Stomach (tissue), 9 donors: Measurements from ENCODE around the gene WASF2. TPM values are rescaled to one million over a fixed set of nuclear protein-coding genes. Genes with fewer than 3 reads are reported as not detected.

ENCODE experiments used
- DNase-seq, 2 donors: peaks; one replicate each; pipeline versions ENCODE4 v3.0.0 to v3.0.0-alpha.2; 2013 to 2019
- H3K27ac ChIP-seq, 5 donors: fragments of 200-600 bp in 4 of 5; sonication (generic) in 4 of 5; one replicate each; pipeline ENCODE4 v1.5.1; 2013 to 2019; ENCODE audit warnings: mild to moderate bottlenecking in 1 of 5, moderate library complexity in 1 of 5
- H3K27me3 ChIP-seq, 3 donors: fragments of 200-600 bp; sonication (generic); one replicate each; pipeline ENCODE4 v1.5.1; 2017 to 2019; ENCODE audit warnings: mixed run types in 1 of 3
- H3K36me3 ChIP-seq, 4 donors: fragments of 200-600 bp; sonication (generic); 1 replicate in 3 of 4; 2 replicates in 1 of 4; pipeline ENCODE4 v1.5.1; 2016 to 2019
- H3K4me1 ChIP-seq, 4 donors: fragments of 200-600 bp; sonication (generic); one replicate each; pipeline ENCODE4 v1.5.1; 2016 to 2019
- H3K4me3 ChIP-seq, 4 donors: fragments of 200-600 bp; sonication (generic) in 3 of 4; one replicate each; pipeline ENCODE4 v1.5.1; 2016 to 2019; ENCODE audit warnings: mild to moderate bottlenecking in 1 of 4
- H3K9me3 ChIP-seq, 4 donors: fragments of 200-600 bp; sonication (generic); one replicate each; pipeline ENCODE4 v1.5.1; 2016 to 2019
- CTCF ChIP-seq, 7 experiments: fragments of 450-650 bp in 4 of 7; fragments of 200-600 bp in 3 of 7; sonication (generic) in 3 of 7; IDR thresholded peaks; one replicate each; pipeline ENCODE4 v1.5.1; 2016 to 2019; ENCODE audit warnings: antibody characterized with exemption in 7 of 7, control low read depth in 2 of 7, mild to moderate bottlenecking in 1 of 7
- EP300 ChIP-seq: sonication (generic); formaldehyde crosslinking; IDR thresholded peaks from one replicate; pipeline ENCODE4 v1.6.1; 2017; ENCODE audit warnings: antibody characterized with exemption
- POLR2A ChIP-seq, 4 donors: fragments of 450-650 bp; IDR thresholded peaks; one replicate each; pipeline ENCODE4 v1.6.1; 2016; ENCODE audit warnings: antibody characterized with exemption in 4 of 4, control low read depth in 2 of 4, mild to moderate bottlenecking in 1 of 4, moderate library complexity in 1 of 4
- POLR2AphosphoS5 ChIP-seq, 3 donors: sonication (generic); formaldehyde crosslinking; IDR thresholded peaks; one replicate each; pipeline ENCODE4 v1.6.1; 2016; ENCODE audit warnings: antibody characterized with exemption in 3 of 3
- WGBS, 5 donors: extraction: QIAGEN DNeasy Blood & Tissue Kit in 3 of 5; methylation state at CpG; one replicate each; pipeline versions ENCODE4 v1.1.5 to v1.1.7; 2013 to 2018; 5-methylcytosine and 5-hydroxymethylcytosine counted together
- intact Hi-C: fragments of 100-400 bp; cut with DNase I; formaldehyde crosslinking; loops from one replicate; pipeline ENCODE4 v1.15.1; 2023; ENCODE audit warnings: low total_unique reads
- polyA plus RNA-seq, 3 donors: library from polyadenylated mRNA; stranded (reverse); fragments of 200-250 nt; gene quantifications; one replicate each; pipeline ENCODE4 v1.2.3, GENCODE V29; 2013
- total RNA-seq, 5 donors: library from RNA; depleted of rRNA; stranded (reverse); fragments of >200 nt; gene quantifications; one replicate each; pipeline versions ENCODE4 v1.1.0 to v1.2.3, GENCODE V29; 2014 to 2016
- donor health status: healthy with polysubstance abuse.
- donor health status: Bipolar disorder and iron deficiency.
- donor health status: healthy.

Gene WASF2
- total and polyA plus RNA-seq, 8 donors, result 24.7 to 82.1 (median 54.7) TPM

GRCh38 chr1:27513958-27514357 lies 24.0 kb upstream of the WASF2 start:
- H3K4me3 ChIP-seq, result no peak overlapping the region
- H3K4me1 ChIP-seq, result peaks cover 0 to 36% (median 8%) of the 10 kb centered on the region in 4 donors
- intact Hi-C loops, result no loop called here
- 42 to 79% (median 54%) methylated on average over 5 to 7 of the region's 7 CpGs for WGBS, 5 donors
- H3K27ac ChIP-seq, result peak overlapping the region in 3 of 5 donors; percentile 11 to 32 (median 17)
- no peaks in the 10 kb centered on the region for H3K36me3 ChIP-seq
- no peaks in the 10 kb centered on the region for H3K9me3 ChIP-seq
- TF ChIP-seq CTCF (IDR thresholded peaks at IDR 0.05) (no peak), POLR2AphosphoS5 (IDR thresholded peaks at IDR 0.05) (no peak), POLR2A (IDR thresholded peaks at IDR 0.05) (no peak), EP300 (no peak)
- peak in 1 of 2 donors; percentile 40 for DNase-seq
- H3K27me3 ChIP-seq, result no peaks in the 10 kb centered on the region

DNA sequence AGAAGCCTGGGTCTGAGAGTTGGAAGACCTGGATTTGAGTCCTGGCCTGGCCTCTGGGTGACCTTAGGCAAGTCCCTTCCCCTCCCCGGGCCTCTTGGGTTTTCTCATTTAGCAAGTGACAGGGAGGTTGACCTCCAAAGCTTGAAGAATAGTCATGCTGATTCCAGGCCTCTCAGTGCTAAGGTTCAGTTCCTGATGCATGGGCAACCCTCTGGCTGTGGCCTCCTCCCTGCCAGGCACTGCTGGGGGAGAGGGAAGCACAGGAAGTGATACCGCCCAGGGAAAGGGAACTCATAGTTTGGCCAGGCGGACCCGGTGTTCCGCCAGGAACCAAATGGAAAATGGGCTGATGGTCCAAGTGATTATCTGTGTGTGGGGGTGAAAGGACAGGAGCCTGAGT lies 23.6 kb upstream of the WASF2 start:
- H3K27me3 ChIP-seq, result no peaks in the 10 kb centered on the region
- H3K9me3 ChIP-seq, result no peaks in the 10 kb centered on the region
- peaks cover 0 to 32% (median 5%) of the 10 kb centered on the region in 4 donors for H3K4me1 ChIP-seq
- no peak for TF ChIP-seq POLR2A (IDR thresholded peaks at IDR 0.05)
- no peak for TF ChIP-seq EP300
- TF ChIP-seq POLR2AphosphoS5 (IDR thresholded peaks at IDR 0.05), result no peak
- no peak for TF ChIP-seq CTCF (IDR thresholded peaks at IDR 0.05)
- intact Hi-C loops, result no loop called here
- 70 to 84% (median 73%) methylated on average over 5 of the region's 5 CpGs for WGBS, 5 donors
- H3K36me3 ChIP-seq, result no peaks in the 10 kb centered on the region
- H3K4me3 ChIP-seq, result no peak overlapping the region
- peak overlapping the region in 2 of 5 donors; percentile 17 to 32 for H3K27ac ChIP-seq
- peak in 1 of 2 donors; percentile 24 for DNase-seq

- 56 to 66% (median 61%) methylated on average over 9 of the region's 9 CpGs for WGBS, 5 donors
- no peak overlapping the region for H3K4me3 ChIP-seq
- H3K27ac ChIP-seq, result peak overlapping the region in 1 of 5 donors; percentile 8
- DNase-seq, result peak in 1 of 2 donors; percentile 67
- no peaks in the 10 kb centered on the region for H3K27me3 ChIP-seq
- no peak for TF ChIP-seq POLR2A (IDR thresholded peaks at IDR 0.05)
- TF ChIP-seq EP300, result no peak
- no peak for TF ChIP-seq POLR2AphosphoS5 (IDR thresholded peaks at IDR 0.05)
- TF ChIP-seq CTCF (IDR thresholded peaks at IDR 0.05), result no peak
- intact Hi-C loops, result no loop called here
- no peaks in the 10 kb centered on the region for H3K36me3 ChIP-seq
- peaks cover 9 to 28% (median 12%) of the 10 kb centered on the region in 4 donors for H3K4me1 ChIP-seq
- H3K9me3 ChIP-seq, result no peaks in the 10 kb centered on the region
Observed at GRCh38 chr1:27509127-27510080, 19.4 kb upstream of the WASF2 start.

GRCh38 chr1:27507960-27508665 lies 18.1 kb upstream of the WASF2 start:
- TF ChIP-seq CTCF (IDR thresholded peaks at IDR 0.05) (no peak), POLR2AphosphoS5 (IDR thresholded peaks at IDR 0.05) (no peak), POLR2A (IDR thresholded peaks at IDR 0.05) (no peak), EP300 (no peak)
- Histone ChIP-seq H3K9me3 (no peaks in the 10 kb centered on the region), H3K4me1 (peaks cover 18 to 29% (median 24%) of the 10 kb centered on the region in 4 donors), H3K36me3 (no peaks in the 10 kb centered on the region), H3K27me3 (no peaks in the 10 kb centered on the region), H3K4me3 (no peak overlapping the region), H3K27ac (peak overlapping the region in 1 of 5 donors; percentile 42)
- WGBS, 5 donors, result 81 to 92% (median 88%) methylated on average over 6 of the region's 6 CpGs
- no peak for DNase-seq
- intact Hi-C loops, result no loop called here
